Measurements from ENCODE around the gene GPM6B. TPM values are rescaled to one million over a fixed set of nuclear protein-coding genes. Genes with fewer than 3 reads are reported as not detected.

GPM6B gene
- total and polyA plus RNA-seq, 2 experiments from 2014 or later, result 82.6 to 95.4 TPM

- TF ChIP-seq REST (IDR thresholded peaks at IDR 0.05; ENCODE audit: unreplicated experiment), result no peak
- no peak for TF ChIP-seq POLR2AphosphoS5 (IDR thresholded peaks at IDR 0.05; ENCODE audit: low read depth)
- TF ChIP-seq ZNF331 (CRISPR knock-in tag; IDR thresholded peaks at IDR 0.05; ENCODE audit: low read depth), result no peak
- TF ChIP-seq STAT1 (IDR thresholded peaks at IDR 0.05; ENCODE audit: unreplicated experiment), result no peak
- no peak for TF ChIP-seq EZH2phosphoT487 (IDR thresholded peaks at IDR 0.05; ENCODE audit: unreplicated experiment)
- TF ChIP-seq EZH2 (IDR thresholded peaks at IDR 0.05; ENCODE audit: low read depth, unreplicated experiment), result no peak
Measured at GRCh38 chrX:13834355-13834754, 17.5 kb upstream of the GPM6B start (continued).

- Histone ChIP-seq H3K36me3 (ENCODE audit: insufficient read depth) (no peaks in the 10 kb centered on the region), H3K9me2 (ENCODE audit: insufficient read depth) (no peaks in the 10 kb centered on the region), H3F3A (replicated peaks; ENCODE audit: low read depth) (no peaks in the 10 kb centered on the region), H4K20me1 (replicated peaks; ENCODE audit: insufficient read depth) (no peaks in the 10 kb centered on the region), H3K79me2 (replicated peaks; ENCODE audit: insufficient read depth) (peaks cover 26% of the 10 kb centered on the region), H3K27me3 (ENCODE audit: insufficient read depth) (no peaks in the 10 kb centered on the region), H2AFZ (no peak overlapping the region), H3K4me2 (no peak overlapping the region), H3K27ac (ENCODE audit: low read depth) (no peak overlapping the region), H3K4me3 (no peak overlapping the region), H3K4me1 (ENCODE audit: insufficient read depth) (no peaks in the 10 kb centered on the region)
- Mint-ChIP-seq H3K9me3 (no peaks in the 10 kb centered on the region; the same call in 2 of the 3 replicates), H3K36me3 (ENCODE audit: low read depth) (peaks cover 11% of the 10 kb centered on the region; the same call in 1 of the 3 replicates), H3K4me3 (no peak overlapping the region), H3K27ac (no peak overlapping the region), H3K4me1 (peaks cover 15% of the 10 kb centered on the region; the same call in 2 of the 3 replicates), H3K27me3 (ENCODE audit: insufficient read depth, low read depth, poor library complexity) (peaks cover 2% of the 10 kb centered on the region)
- TF ChIP-seq CREB1 (CRISPR knock-in tag; IDR thresholded peaks at IDR 0.05; ENCODE audit: low read depth) (no peak), ZNF462 (CRISPR knock-in tag; IDR thresholded peaks at IDR 0.05) (no peak), ETS1 (IDR thresholded peaks at IDR 0.05) (no peak)
- ATAC-seq, result no peak
- DNase-seq (ENCODE audit: low spot score), result no peak
Measured at GRCh38 chrX:13829983-13830382, 13.1 kb upstream of the GPM6B start.

All from GM23338 (cell line).